Globus pallidus (tissue), 1 donor: ENCODE results near the gene BPIFB3.

Experiments used
- DNase-seq: peaks from one replicate; pipeline ENCODE4 v3.0.0-alpha.2; 2015; ENCODE audit warnings: low spot score

Gene BPIFB3

GRCh38 chr20:33015700-33016580, 37.8 kb upstream of the BPIFB3 start:
- DNase-seq = no peak

GRCh38 chr20:33016581-33017109, 37.1 kb upstream of the BPIFB3 start:
- DNase-seq = no peak

- no peak for DNase-seq
These were observed 36.2 kb upstream of the BPIFB3 start for GRCh38 chr20:33017542-33017941.

DNA sequence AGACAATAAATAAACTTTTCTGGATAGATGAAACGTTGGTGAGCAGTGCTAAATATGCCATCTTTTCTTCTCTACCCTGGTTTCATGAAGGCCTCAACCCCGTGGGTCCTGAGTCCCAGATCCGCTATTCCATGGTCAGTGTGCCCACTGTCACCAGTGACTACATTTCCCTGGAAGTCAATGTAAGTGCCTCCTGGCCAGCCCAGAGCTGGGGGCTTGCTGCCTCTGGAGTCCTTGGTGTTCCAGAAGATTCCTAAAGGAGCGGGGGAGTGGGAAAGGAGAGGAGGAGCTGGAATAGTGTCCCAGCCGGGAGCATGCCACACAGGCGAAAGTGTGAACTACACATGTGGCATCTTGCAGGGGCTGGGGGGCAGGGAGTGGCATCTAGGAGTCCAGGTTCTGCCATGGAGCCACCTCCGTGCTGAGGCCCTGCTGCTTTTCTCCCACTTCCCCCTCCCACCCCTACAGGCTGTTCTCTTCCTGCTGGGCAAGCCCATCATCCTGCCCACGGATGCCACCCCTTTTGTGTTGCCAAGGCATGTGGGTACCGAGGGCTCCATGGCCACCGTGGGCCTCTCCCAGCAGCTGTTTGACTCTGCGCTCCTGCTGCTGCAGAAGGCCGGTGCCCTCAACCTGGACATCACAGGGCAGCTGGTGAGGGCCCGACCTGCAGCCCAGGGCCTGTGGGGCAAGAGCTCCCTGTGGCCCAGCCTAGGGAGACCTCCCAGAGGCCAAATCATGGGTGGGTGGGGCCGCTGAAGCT, 35.4 kb upstream of the BPIFB3 start:
- no peak for DNase-seq

- no peak for DNase-seq
These were observed 34.0 kb upstream of the BPIFB3 start for GRCh38 chr20:33019465-33020277.

DNA sequence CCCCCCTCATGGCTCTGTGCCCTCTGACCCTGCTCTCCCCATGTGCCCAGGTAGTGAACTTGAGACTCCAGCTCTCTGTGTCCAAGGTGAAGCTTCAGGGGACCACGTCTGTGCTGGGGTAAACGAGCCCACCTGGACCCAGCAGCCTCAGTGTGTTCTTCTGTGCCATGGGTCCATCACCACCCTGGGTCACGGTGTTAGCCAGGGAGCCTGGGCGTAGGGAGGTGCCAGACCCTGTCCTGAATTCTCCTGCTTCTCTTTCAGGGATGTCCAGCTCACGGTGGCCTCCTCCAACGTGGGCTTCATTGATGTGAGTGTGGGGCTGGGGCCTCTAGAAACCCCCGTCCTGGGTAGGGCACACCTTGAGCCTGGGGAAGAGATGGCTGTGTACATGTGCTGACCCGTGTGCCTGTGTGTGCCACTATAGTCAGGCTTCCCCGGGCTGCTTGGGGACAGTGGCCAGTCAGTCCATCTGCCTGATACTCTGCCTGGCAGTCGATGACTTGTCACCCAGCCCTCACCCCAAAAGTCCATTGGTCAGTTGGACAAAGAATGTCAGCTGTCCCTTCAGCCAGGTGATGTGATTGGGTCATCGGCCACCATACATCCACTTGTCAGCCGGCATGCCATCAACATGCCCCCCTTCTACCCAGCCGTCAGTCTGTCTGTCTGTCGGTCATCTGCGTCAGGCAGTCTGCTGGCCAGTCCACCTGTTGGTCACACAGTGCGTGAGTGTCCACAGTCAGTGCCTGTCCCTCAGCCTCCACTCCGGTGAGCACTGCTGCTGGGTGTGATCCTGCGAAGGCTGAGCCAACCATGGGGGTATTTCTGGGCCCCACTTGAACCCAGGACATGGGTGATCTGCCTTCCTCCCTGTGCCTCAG, 33.2 kb upstream of the BPIFB3 start:
- DNase-seq = no peak

DNA sequence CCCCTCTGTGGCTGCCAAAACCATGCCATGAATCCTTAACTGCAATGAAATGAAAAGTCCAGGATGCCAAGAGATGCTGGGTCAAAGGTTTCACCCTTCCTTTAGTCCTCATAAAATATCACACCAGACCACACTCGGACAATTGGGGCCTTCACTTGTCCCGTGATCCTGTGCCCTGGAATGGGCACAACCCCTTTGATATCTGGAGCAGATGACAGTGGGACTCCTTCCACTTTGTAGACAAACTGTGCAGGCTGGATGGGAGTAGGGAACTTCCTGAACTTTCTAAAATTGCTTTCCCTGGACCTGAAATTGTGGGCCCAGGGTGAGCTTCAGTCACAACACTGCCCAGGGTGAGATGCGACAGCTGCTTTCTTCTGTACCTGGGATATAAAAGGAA, 31.8 kb upstream of the BPIFB3 start:
- DNase-seq = no peak

DNA sequence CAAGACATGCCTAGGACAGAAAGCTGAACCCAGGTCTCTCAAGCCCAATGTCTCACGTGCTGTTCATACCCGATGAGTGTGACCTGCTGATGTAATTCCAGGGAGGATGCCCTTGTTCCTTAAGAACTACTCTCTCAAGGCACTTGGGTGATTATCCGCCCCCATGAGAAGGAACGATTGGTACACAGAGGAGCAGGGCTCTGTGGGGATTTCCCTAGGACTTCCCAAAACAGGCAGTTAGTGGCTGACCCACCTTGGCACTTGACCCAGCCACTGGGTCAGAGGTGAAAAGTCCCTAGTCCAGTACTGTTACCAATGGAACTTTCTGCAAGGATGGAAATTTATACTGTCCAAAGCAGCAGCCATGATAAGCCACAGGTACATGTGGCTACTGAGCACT, 31.4 kb upstream of the BPIFB3 start:
- DNase-seq = no peak

GRCh38 chr20:33022694-33023438, 30.8 kb upstream of the BPIFB3 start:
- no peak for DNase-seq

GRCh38 chr20:33023439-33024242, 30.1 kb upstream of the BPIFB3 start:
- DNase-seq = no peak

DNA sequence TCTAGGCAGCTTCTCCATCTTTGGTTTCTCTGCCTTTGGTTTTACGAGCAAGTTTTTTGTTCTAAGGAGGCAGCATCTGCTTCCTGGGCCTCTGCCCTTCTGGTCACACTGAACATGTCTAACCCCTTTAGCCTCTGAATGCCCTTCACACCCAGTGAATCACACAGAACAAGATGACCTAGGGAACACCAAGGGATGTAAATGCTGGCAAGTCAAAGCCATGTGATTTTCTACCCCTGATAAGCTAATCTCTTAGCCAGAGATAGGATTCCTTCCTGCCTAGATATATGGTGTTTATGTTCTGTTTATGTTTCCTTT, 29.5 kb upstream of the BPIFB3 start:
- DNase-seq = no peak

GRCh38 chr20:33024609-33025317, 28.9 kb upstream of the BPIFB3 start:
- no peak for DNase-seq

DNA sequence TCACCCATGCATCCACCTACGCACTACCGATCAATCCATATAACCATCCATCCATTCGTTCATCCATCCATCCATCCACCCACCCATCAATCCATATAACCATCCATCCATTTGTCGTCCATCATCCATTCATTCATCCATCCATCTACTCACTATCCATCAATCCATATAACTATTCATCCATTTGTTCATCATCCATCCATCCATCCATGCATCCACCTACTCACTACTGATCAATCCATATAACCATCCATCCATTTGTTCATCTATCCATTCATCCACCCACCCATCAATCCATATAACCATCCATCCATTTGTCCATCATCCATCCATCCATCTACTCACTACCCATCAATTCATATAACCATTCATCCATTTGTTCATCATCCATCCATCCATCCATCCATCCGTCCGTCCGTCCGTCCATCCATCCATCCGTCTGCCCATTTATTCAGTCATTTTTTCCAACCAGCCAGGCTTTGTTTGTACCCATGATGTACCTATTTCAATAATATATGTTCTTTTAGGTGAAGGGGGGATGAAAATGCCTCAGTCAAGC, 28.3 kb upstream of the BPIFB3 start:
- DNase-seq = no peak

DNA sequence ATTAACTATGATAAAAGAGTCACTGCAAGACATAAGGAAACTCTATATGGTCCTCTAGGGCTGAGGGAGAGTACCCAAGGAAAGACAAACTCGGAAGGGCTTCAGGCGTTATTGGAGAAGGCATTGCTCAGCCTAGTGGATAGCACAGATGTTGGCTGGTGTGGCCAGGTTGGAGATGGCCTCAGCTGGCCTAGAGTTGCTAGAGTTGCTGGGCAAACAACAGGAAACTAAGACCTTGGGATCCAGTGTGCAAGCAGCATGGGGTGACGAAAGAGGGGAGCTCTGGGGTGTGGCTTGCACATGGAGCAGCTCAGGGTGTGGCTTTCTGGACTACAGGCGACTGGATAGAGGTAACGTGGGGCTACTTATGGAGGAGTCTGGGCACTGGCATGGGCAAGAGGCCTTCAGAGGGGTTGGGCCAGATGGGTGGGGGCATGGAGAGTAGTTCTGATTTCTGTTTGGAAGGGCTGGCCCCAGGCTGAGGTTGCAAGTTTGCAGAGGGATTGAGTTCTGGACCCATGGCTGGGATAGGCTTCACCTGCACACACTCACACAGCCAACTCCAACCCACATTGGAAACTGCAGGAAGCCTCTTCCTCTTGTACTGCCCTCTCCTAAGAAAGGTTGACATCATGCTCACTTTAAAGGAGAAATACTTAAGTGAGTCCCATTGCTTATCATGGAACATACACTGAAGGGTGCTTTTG, 27.5 kb upstream of the BPIFB3 start:
- DNase-seq = no peak

GRCh38 chr20:33026779-33027759, 26.6 kb upstream of the BPIFB3 start:
- no peak for DNase-seq

GRCh38 chr20:33027769-33028751, 25.6 kb upstream of the BPIFB3 start:
- DNase-seq = no peak
